ENCODE measurements around the gene APOA4. TPM values are rescaled to one million over a fixed set of nuclear protein-coding genes. Genes with fewer than 3 reads are reported as not detected.

The APOA4 gene
- total and polyA plus RNA-seq, 2 of the 13 experiments (the other 11 are each of a cell fraction or from before 2014, with no cell fraction given), result 3.8 to 7.2 TPM

- no peak for TF ChIP-seq GRHL1 (CRISPR knock-in tag; conservative IDR thresholded peaks at IDR 0.05)
- peak; percentile 66; the same call in 1 of the 2 replicates for TF ChIP-seq ATF3 (CRISPR knock-in tag; IDR thresholded peaks at IDR 0.05)
- 0 out of 2 replicates have a peak, but pooled peaks have one; percentile 76 for TF ChIP-seq ZNF704 (CRISPR knock-in tag; IDR thresholded peaks at IDR 0.05; ENCODE audit: borderline replicate concordance)
- TF ChIP-seq NFKB2 (CRISPR knock-in tag; IDR thresholded peaks at IDR 0.05; ENCODE audit: borderline replicate concordance), result no peak
- TF ChIP-seq ZBTB20 (CRISPR knock-in tag; IDR thresholded peaks at IDR 0.05; ENCODE audit: borderline replicate concordance, low read depth), result peak; percentile 85; the same call in 1 of the 2 replicates
- TF ChIP-seq ZNF614 (CRISPR knock-in tag; IDR thresholded peaks at IDR 0.05; ENCODE audit: borderline replicate concordance), result peak; percentile 96
- peak; percentile 70; the same call in 1 of the 2 replicates for TF ChIP-seq ZNF431 (CRISPR knock-in tag; IDR thresholded peaks at IDR 0.05; ENCODE audit: borderline replicate concordance, low read depth)
- TF ChIP-seq ZNF800 (CRISPR knock-in tag; IDR thresholded peaks at IDR 0.05), result peak; percentile 71; the same call in 1 of the 2 replicates
- TF ChIP-seq EED (CRISPR knock-in tag; IDR thresholded peaks at IDR 0.05), result no peak
- no peak for TF ChIP-seq ARNT (IDR thresholded peaks at IDR 0.05)
- TF ChIP-seq MAFK (conservative IDR thresholded peaks at IDR 0.05 in 1 of 2, IDR thresholded peaks at IDR 0.05 in 1 of 2; ENCODE audit: low read length in 2 of 2), result no peak
- TF ChIP-seq ETV5 (CRISPR knock-in tag; IDR thresholded peaks at IDR 0.05; ENCODE audit: borderline replicate concordance), result peak; percentile 79
- no peak; the same call in 1 of the 2 replicates for TF ChIP-seq GFI1 (CRISPR knock-in tag; IDR thresholded peaks at IDR 0.05; ENCODE audit: borderline replicate concordance)
- TF ChIP-seq ZFP36L2 (CRISPR knock-in tag; IDR thresholded peaks at IDR 0.05), result no peak
- 0 out of 2 replicates have a peak, but pooled peaks have one; percentile 61 for TF ChIP-seq ZNF672 (CRISPR knock-in tag; IDR thresholded peaks at IDR 0.05)
- TF ChIP-seq ZNF605 (CRISPR knock-in tag; IDR thresholded peaks at IDR 0.05), result peak; percentile 88
- peak; percentile 95 for TF ChIP-seq TRIM24 (CRISPR knock-in tag; IDR thresholded peaks at IDR 0.05)
- peak; percentile 67; the same call in 1 of the 3 replicates for TF ChIP-seq MXI1 (IDR thresholded peaks at IDR 0.05; ENCODE audit: borderline replicate concordance, low read depth, low read length)
- peak; percentile 65 for TF ChIP-seq ZNF644 (CRISPR knock-in tag; IDR thresholded peaks at IDR 0.05; ENCODE audit: low read depth)
- peak; percentile 73; the same call in 1 of the 2 replicates for TF ChIP-seq KAT7 (CRISPR knock-in tag; IDR thresholded peaks at IDR 0.05; ENCODE audit: borderline replicate concordance)
- peak; percentile 88 for TF ChIP-seq MYPOP (CRISPR knock-in tag; IDR thresholded peaks at IDR 0.05)
- peak; percentile 99 for TF ChIP-seq MIER3 (CRISPR knock-in tag; IDR thresholded peaks at IDR 0.05; ENCODE audit: borderline replicate concordance)
- TF ChIP-seq BORCS8-MEF2B (CRISPR knock-in tag; IDR thresholded peaks at IDR 0.05), result peak; percentile 93
Measured at GRCh38 chr11:116832350-116833290, 9.5 kb upstream of the APOA4 start (continued).

All from HepG2 (cell line).